ENCODE results near the gene SLC4A2. TPM values are rescaled to one million over a fixed set of nuclear protein-coding genes. Genes with fewer than 3 reads are reported as not detected.
A peak's percentile ranks its signal among the peaks of the same experiment; 100 is the strongest.

The SLC4A2 gene
- total and polyA plus RNA-seq, 2 of the 8 experiments (the other 6 are each of a cell fraction or from before 2014, with no cell fraction given) = 72.6 to 147 TPM

GRCh38 chr7:151087245-151088018 is 28.0 kb downstream of the SLC4A2 start:
- Histone ChIP-seq H4K8ac (ENCODE audit: extremely low read depth, insufficient read depth, low read length) (peak overlapping the region; percentile 47; the same call in 1 of the 2 replicates), H3K79me1 (ENCODE audit: low read depth, low read length) (peaks cover 6% of the 10 kb centered on the region; the same call in 1 of the 2 replicates), H2AFZ (ENCODE audit: low read length) (no peak overlapping the region), H3K27me3 (replicated peaks in 1 of 4; ENCODE audit: control insufficient read depth in 3 of 4, extremely low read depth in 1 of 4, insufficient read depth in 3 of 4, low read length in 3 of 4) (peaks cover 0 to 28% (median 14%) of the 10 kb centered on the region in 4 experiments; a peak in 6 of 7 replicates), H2BK20ac (ENCODE audit: low read length) (no peak overlapping the region), H3K4me2 (ENCODE audit: insufficient read depth in 1 of 2, low read depth in 2 of 2, low read length in 2 of 2) (peak overlapping the region; percentile 73 to 83), H4K91ac (replicated peaks; ENCODE audit: insufficient read length, low read length) (peak overlapping the region; percentile 71), H2AK5ac (ENCODE audit: low read depth, low read length) (no peak overlapping the region), H2BK15ac (ENCODE audit: low read length) (peak overlapping the region; percentile 53; the same call in 1 of the 2 replicates), H3K23ac (ENCODE audit: insufficient read length) (no peak overlapping the region), H3K4me1 (replicated peaks in 1 of 4; ENCODE audit: control insufficient read depth in 3 of 4, insufficient read depth in 4 of 4, low read length in 3 of 4) (peaks cover 6 to 43% (median 26%) of the 10 kb centered on the region in 4 experiments), H2BK5ac (ENCODE audit: low read depth, low read length) (no peak overlapping the region), H3K4me3 (ENCODE audit: extremely low read depth in 1 of 4, insufficient read depth in 2 of 4, low read depth in 3 of 4, low read length in 4 of 4) (peak overlapping the region; percentile 58 to 75 (median 66)), H3K9ac (replicated peaks in 1 of 4; ENCODE audit: extremely low read depth in 1 of 4, low read depth in 3 of 4, low read length in 3 of 4) (peak overlapping the region; percentile 46 to 69 (median 64); a peak in 5 of 7 replicates), H3K14ac (ENCODE audit: insufficient read length) (no peak overlapping the region), H3K79me2 (ENCODE audit: control insufficient read depth in 1 of 2, insufficient read depth in 2 of 2, low read length in 2 of 2) (peaks cover 5 to 46% of the 10 kb centered on the region in 2 experiments; a peak in 3 of 4 replicates), H3K23me2 (ENCODE audit: low read depth, low read length) (peaks cover 25% of the 10 kb centered on the region), H2BK120ac (replicated peaks; ENCODE audit: low read depth, low read length) (no peak overlapping the region), H3K9me3 (ENCODE audit: insufficient read depth in 2 of 2, low read depth in 1 of 2, low read length in 1 of 2) (no peaks in the 10 kb centered on the region), H2BK12ac (ENCODE audit: low read depth, low read length) (no peak overlapping the region), H4K20me1 (replicated peaks in 1 of 2; ENCODE audit: control insufficient read depth in 1 of 2, insufficient read depth in 2 of 2, low read length in 2 of 2) (peaks cover 31 to 41% of the 10 kb centered on the region in 2 experiments), H4K5ac (ENCODE audit: insufficient read length, low read depth, low read length) (no peak overlapping the region), H3K4ac (replicated peaks; ENCODE audit: insufficient read length, low read depth, low read length) (no peak overlapping the region), H3K56ac (replicated peaks; ENCODE audit: insufficient read length, low read depth, low read length) (no peak overlapping the region), H3K27ac (ENCODE audit: low read depth, low read length) (no peak overlapping the region), H3K18ac (ENCODE audit: extremely low read depth, low read length) (no peak overlapping the region; the same call in none of the 2 replicates), H3K36me3 (ENCODE audit: control insufficient read depth in 2 of 4, insufficient read depth in 4 of 4, low read length in 3 of 4) (no peaks in the 10 kb centered on the region)
- FAIRE-seq (no peak), DNase-seq (ENCODE audit: low read depth in 1 of 2, low spot score in 2 of 2) (no peak)
- POLR2A ChIA-PET (ENCODE audit: partially characterized antibody) = interaction anchor here (0.6 to 4.9 kb wide), 5 partner anchors 10 to 59 kb away, joined by 3 to 33 read pairs (median 3); partner anchors contain the start of genes ABCB8 and CDK5
- CTCF ChIA-PET (ENCODE audit: partially characterized antibody) = interaction anchor here (0.9 to 15.1 kb wide), 9 partner anchors 10 to 157 kb away, joined by 3 to 448 read pairs (median 5); partner anchors contain the start of genes ABCB8 and ABCF2
- WGBS, 2 experiments (ENCODE audit: extremely low coverage in 1 of 2, insufficient coverage in 1 of 2, insufficient read length in 1 of 2, insufficient replicate concordance in 2 of 2, low coverage in 1 of 2, low lambda C conversion rate in 2 of 2, missing lambda C conversion rate in 1 of 2) = 3% methylated on average over 46 of the region's 70 CpGs; no CpG with 5 or more reads in 1 of the 2 experiments
- TF ChIP-seq HDAC2 (IDR thresholded peaks at IDR 0.05; ENCODE audit: borderline replicate concordance in 1 of 2, low read depth in 2 of 2, low read length in 2 of 2) (no peak), EP300 (IDR thresholded peaks at IDR 0.05; ENCODE audit: borderline replicate concordance in 1 of 2, low read depth in 2 of 2, low read length in 2 of 2) (no peak), RAD21 (IDR thresholded peaks at IDR 0.05 in 1 of 2, conservative IDR thresholded peaks at IDR 0.05 in 1 of 2; ENCODE audit: low read depth in 2 of 2, low read length in 2 of 2) (no peak), KDM5A (IDR thresholded peaks at IDR 0.05; ENCODE audit: low read length) (no peak), TAF1 (IDR thresholded peaks at IDR 0.05; ENCODE audit: low read depth, low read length) (no peak), CTCF (IDR thresholded peaks at IDR 0.05; ENCODE audit: control extremely low read depth in 1 of 3, insufficient read depth in 1 of 3, low read depth in 1 of 3, low read length in 3 of 3) (peak in 2 of 3 experiments; percentile 1 to 27; a peak in 3 of 4 replicates)

Data from H1 (cell line).